HCT116 (cell line): ENCODE data around the gene CLGN. TPM values are rescaled to one million over a fixed set of nuclear protein-coding genes. Genes with fewer than 3 reads are reported as not detected.

Experiments
- ATAC-seq: fragments of 200-7000 bp; cut with Tn5 transposase; 2 replicates; pipeline ENCODE4 v1.9.1; 2020; ENCODE audit warnings: mild to moderate bottlenecking, moderate library complexity
- BruUV-seq: library from RNA; stranded (reverse); fragments of 400-500 nt; replicated peaks from 2 replicates; lab custom pipeline; 2021; lab: Mats Ljungman, UMichigan
- CTCF ChIA-PET: fragments of 300-600 bp; sonication (Branson Sonifier 250); formaldehyde crosslinking; loops from one replicate; lab custom pipeline; 2021; ENCODE audit warnings: antibody characterized with exemption; lab: Charles Lee
- POLR2A ChIA-PET: fragments of 300-600, 350-600 bp; sonication (Branson Sonifier 250); formaldehyde crosslinking; loops from one replicate; lab custom pipeline; 2021; ENCODE audit warnings: antibody characterized with exemption; lab: Charles Lee
- RAD21 ChIA-PET, 2 experiments: fragments of 300-600 bp; sonication (Branson Sonifier 250); formaldehyde crosslinking; loops; one replicate each; lab custom pipeline; 2023; ENCODE audit warnings: low total read pairs in 2 of 2; ENCODE audit not compliant: uncharacterized antibody in 2 of 2, unreplicated experiment in 2 of 2, low non-redundant PET in 1 of 2; lab: Charles Lee
- DNase-seq: peaks from one replicate; pipeline ENCODE4 v3.0.0-alpha.2; 2010; ENCODE audit warnings: low read depth, low spot score
- H2AFZ ChIP-seq: fragments of 200-600 bp; shearing (Covaris generic), sonication (generic); 2 replicates; pipeline ENCODE4 v1.6.1; 2017; ENCODE audit warnings: low read depth, mixed run types, mixed read lengths, antibody characterized with exemption, low read length; ENCODE audit not compliant: poor library complexity, severe bottlenecking
- H3K27ac ChIP-seq: 2 replicates; pipeline ENCODE4 v1.5.1; 2012; ENCODE audit warnings: low read depth, low read length
- H3K27me3 ChIP-seq: fragments of 200-600 bp; sonication (generic); 2 replicates; pipeline ENCODE4 v1.6.1; 2016; ENCODE audit warnings: mixed run types, low read length, mixed read lengths; ENCODE audit not compliant: insufficient read depth
- H3K36me3 ChIP-seq, 2 experiments: fragments of 200-500 bp in 1 of 2; fragments of 200-600 bp in 1 of 2; sonication (Bioruptor generic) in 1 of 2; sonication (generic) in 1 of 2; 2 replicates each; pipeline versions ENCODE4 v1.5.1 to v1.6.1; 2014 to 2016; ENCODE audit warnings: low read length in 2 of 2, inconsistent platforms in 1 of 2, mixed read lengths in 1 of 2, mixed run types in 1 of 2; ENCODE audit not compliant: insufficient read depth in 2 of 2, control insufficient read depth in 1 of 2
- H3K4me1 ChIP-seq, 2 experiments: fragments of 200-600 bp in 1 of 2; sonication (generic) in 1 of 2; 2 replicates each; pipeline versions ENCODE4 v1.5.1 to v1.6.1; 2012 to 2017; ENCODE audit warnings: low read length in 2 of 2, inconsistent platforms in 1 of 2, mild to moderate bottlenecking in 1 of 2, mixed read lengths in 1 of 2, mixed run types in 1 of 2, moderate library complexity in 1 of 2; ENCODE audit not compliant: insufficient read depth in 2 of 2, control insufficient read depth in 1 of 2
- H3K4me2 ChIP-seq: fragments of 200-600 bp; sonication (generic); 2 replicates; pipeline ENCODE4 v1.6.1; 2017; ENCODE audit warnings: mixed run types, low read length, mixed read lengths
- H3K4me3 ChIP-seq, 2 experiments: fragments of 200-600 bp in 1 of 2; sonication (generic) in 1 of 2; replicated peaks in 1 of 2; 2 replicates each; pipeline ENCODE4 v1.5.1; 2011 to 2016; ENCODE audit warnings: low read length in 2 of 2, control low read depth in 1 of 2, low read depth in 1 of 2, mild to moderate bottlenecking in 1 of 2, mixed read lengths in 1 of 2, mixed run types in 1 of 2
- H3K79me2 ChIP-seq: fragments of 200-600 bp; sonication (generic); 2 replicates; pipeline ENCODE4 v1.6.1; 2017; ENCODE audit warnings: mild to moderate bottlenecking, mixed run types, low read length, moderate library complexity, mixed read lengths; ENCODE audit not compliant: insufficient read depth
- H3K9ac ChIP-seq: fragments of 200-600 bp; sonication (generic); 2 replicates; pipeline ENCODE4 v1.6.1; 2016; ENCODE audit warnings: low read length, mixed read lengths
- H3K9me2 ChIP-seq: fragments of 200-600 bp; sonication (generic), shearing (Covaris generic); 2 replicates; pipeline ENCODE4 v1.6.1; 2017; ENCODE audit warnings: mixed run types, mild to moderate bottlenecking, moderate library complexity; ENCODE audit not compliant: insufficient read depth
- H3K9me3 ChIP-seq, 2 experiments: fragments of 200-500 bp in 1 of 2; fragments of 200-600 bp in 1 of 2; sonication (Bioruptor generic) in 1 of 2; sonication (generic) in 1 of 2; 2 replicates each; pipeline ENCODE4 v1.6.1; 2014 to 2017; ENCODE audit warnings: low read length in 2 of 2, mixed read lengths in 2 of 2, inconsistent platforms in 1 of 2, low read depth in 1 of 2, mild to moderate bottlenecking in 1 of 2, mixed run types in 1 of 2, moderate library complexity in 1 of 2; ENCODE audit not compliant: control insufficient read depth in 1 of 2, insufficient read depth in 1 of 2
- H4K20me1 ChIP-seq: fragments of 200-600 bp; sonication (generic), shearing (Covaris generic); 2 replicates; pipeline ENCODE4 v1.6.1; 2017; ENCODE audit warnings: mixed run types, mild to moderate bottlenecking, moderate library complexity; ENCODE audit not compliant: insufficient read depth
- CBX3 ChIP-seq: IDR thresholded peaks from 2 replicates; pipeline ENCODE4 v1.6.1; 2012; ENCODE audit warnings: low read depth
- CEBPB ChIP-seq: IDR thresholded peaks from 2 replicates; pipeline ENCODE4 v1.6.1; 2012; ENCODE audit warnings: low read depth
- EGR1 ChIP-seq: IDR thresholded peaks from 2 replicates; pipeline ENCODE4 v1.6.1; 2012; ENCODE audit warnings: low read depth
- EZH2 ChIP-seq: fragments of 200-600 bp; sonication (generic); IDR thresholded peaks from 2 replicates; pipeline ENCODE4 v1.6.1; 2017; ENCODE audit warnings: antibody characterized with exemption, mixed run types
- FOSL1 ChIP-seq: IDR thresholded peaks from 2 replicates; pipeline ENCODE4 v1.6.1; 2012; ENCODE audit warnings: low read depth
- JUND ChIP-seq: IDR thresholded peaks from 2 replicates; pipeline ENCODE4 v1.6.1; 2012
- POLR2A ChIP-seq: IDR thresholded peaks from 2 replicates; pipeline ENCODE4 v1.7.0; 2011; ENCODE audit warnings: borderline replicate concordance; ENCODE audit not compliant: insufficient read depth, insufficient read length; ENCODE audit errors: extremely low read depth
- POLR2AphosphoS5 ChIP-seq: IDR thresholded peaks from 2 replicates; pipeline ENCODE4 v1.6.1; 2011; ENCODE audit warnings: mild to moderate bottlenecking, low read depth, low read length, moderate library complexity
- REST ChIP-seq: IDR thresholded peaks from 2 replicates; pipeline ENCODE4 v1.6.1; 2012; ENCODE audit warnings: low read depth
- SIN3A ChIP-seq: IDR thresholded peaks from 2 replicates; pipeline ENCODE4 v1.6.1; 2012; ENCODE audit warnings: low read depth
- SP1 ChIP-seq: IDR thresholded peaks from 2 replicates; pipeline ENCODE4 v1.6.1; 2012; ENCODE audit warnings: low read depth
- ZBTB33 ChIP-seq: IDR thresholded peaks from 2 replicates; pipeline ENCODE4 v1.6.1; 2011; ENCODE audit warnings: mild to moderate bottlenecking, low read length, moderate library complexity; ENCODE audit not compliant: insufficient replicate concordance; ENCODE audit errors: extremely low read depth
- ZFX ChIP-seq: fragments of 450-650 bp; IDR thresholded peaks from 2 replicates; pipeline ENCODE4 v1.6.1; 2017
- intact Hi-C: fragments of 100-400 bp; cut with micrococcal nuclease; formaldehyde crosslinking; loops from 2 replicates; pipeline ENCODE4 v1.10.0; 2022
- total RNA-seq: library from RNA; stranded (reverse); gene quantifications from one replicate; pipeline ENCODE4 v1.2.1, GENCODE V29; 2021; ENCODE audit not compliant: unreplicated experiment

The CLGN gene
- total RNA-seq, 1 experiment from 2014 or later = 1.4 TPM

GRCh38 chr4:140343303-140343702, 84.1 kb downstream of the CLGN start (continued):
- TF ChIP-seq POLR2AphosphoS5 = peak; percentile 31; the same call in 1 of the 2 replicates
- no peak for TF ChIP-seq CEBPB
- TF ChIP-seq EZH2 = no peak
- no peak for TF ChIP-seq POLR2A
- TF ChIP-seq FOSL1 = no peak

- H4K20me1 ChIP-seq = no peaks in the 10 kb centered on the region
- DNase-seq = no peak
- H2AFZ ChIP-seq = peak overlapping the region; percentile 93
- RAD21 ChIA-PET = no interaction called here
- no peaks in the 10 kb centered on the region for H3K9me2 ChIP-seq
- no peak for ATAC-seq
- peaks cover 2 to 7% of the 10 kb centered on the region in 2 experiments; a peak in 3 of 4 replicates for H3K4me1 ChIP-seq
- no peaks in the 10 kb centered on the region for H3K27me3 ChIP-seq
- no TSS peak for BruUV-seq
- H3K36me3 ChIP-seq = no peaks in the 10 kb centered on the region
- CTCF ChIA-PET = interaction anchor here (1.4 to 3.0 kb wide), 2 partner anchors 12 to 18 kb away, joined by 5 to 13 read pairs; no protein-coding TSS in a partner anchor
- no peaks in the 10 kb centered on the region for H3K79me2 ChIP-seq
- TF ChIP-seq REST (no peak), EGR1 (no peak), POLR2AphosphoS5 (no peak), EZH2 (no peak), SIN3A (no peak), ZBTB33 (no peak), JUND (no peak), ZFX (no peak), CBX3 (no peak), SP1 (no peak), CEBPB (no peak), FOSL1 (no peak)
- TF ChIP-seq, all 23 proteins: peak for 0
- H3K9ac ChIP-seq = no peak overlapping the region
- H3K27ac ChIP-seq = no peak overlapping the region
- intact Hi-C loops = no loop called here
- no peak overlapping the region for H3K4me2 ChIP-seq
- no peak overlapping the region for H3K4me3 ChIP-seq
- POLR2A ChIA-PET = no interaction called here
- H3K9me3 ChIP-seq = no peaks in the 10 kb centered on the region
Measured at GRCh38 chr4:140342620-140343019, 84.8 kb downstream of the CLGN start.
